GM12878 (cell line): ENCODE results near the gene STK32B. TPM values are rescaled to one million over a fixed set of nuclear protein-coding genes. Genes with fewer than 3 reads are reported as not detected.

Experiments
- ATAC-seq: fragments of 200-7000 bp; cut with Tn5 transposase; 3 replicates; pipeline ENCODE4 v1.9.1; 2020; ENCODE audit warnings: mild to moderate bottlenecking, moderate library complexity
- BruUV-seq: library from RNA; stranded (reverse); fragments of 400-500 nt; replicated peaks from 2 replicates; lab custom pipeline; 2021; lab: Mats Ljungman, UMichigan
- CTCF ChIA-PET: fragments of 300-600 bp; sonication (Branson Sonifier 250); formaldehyde crosslinking; extraction: SDS; loops from one replicate; lab custom pipeline; 2021; ENCODE audit warnings: inconsistent platforms; lab: Yijun Ruan, JAX
- POLR2A ChIA-PET: fragments of 350-600 bp; formaldehyde crosslinking; extraction: SDS; loops from one replicate; lab custom pipeline; 2021; ENCODE audit warnings: inconsistent platforms; lab: Charles Lee
- RAD21 ChIA-PET: fragments of 300-600 bp; sonication (Branson Sonifier 250); formaldehyde crosslinking; loops from one replicate; lab custom pipeline; 2023; ENCODE audit warnings: antibody characterized with exemption; ENCODE audit not compliant: unreplicated experiment; lab: Charles Lee
- SMC1A ChIA-PET: fragments of 300-600 bp; sonication (Branson Sonifier 250); formaldehyde crosslinking; loops from one replicate; lab custom pipeline; 2023; ENCODE audit not compliant: unreplicated experiment, uncharacterized antibody; lab: Charles Lee
- DNase-seq: peaks from one replicate; pipeline ENCODE4 v3.0.0-alpha.2; 2011; ENCODE audit warnings: low read depth, low spot score
- FAIRE-seq: peaks from 3 replicates; lab custom pipeline; 2011; peaks lifted over from hg19 to GRCh38; lab: Jason Lieb, UNC
- H2AFZ ChIP-seq: 2 replicates; pipeline ENCODE4 v1.6.0; 2011; ENCODE audit warnings: low read depth, low read length, control low read depth; ENCODE audit not compliant: control insufficient read depth
- H3K27ac ChIP-seq: 2 replicates; pipeline ENCODE4 v1.5.1; 2011; ENCODE audit warnings: control low read depth; ENCODE audit not compliant: control insufficient read depth, insufficient read depth
- H3K27me3 ChIP-seq, 2 experiments: replicated peaks in 1 of 2; 2 replicates each; pipeline versions ENCODE4 v1.6.0 to v1.6.1; 2011; ENCODE audit warnings: low read length in 1 of 2; ENCODE audit not compliant: control insufficient read depth in 2 of 2, insufficient read depth in 2 of 2
- H3K36me3 ChIP-seq, 2 experiments: 2 replicates each; pipeline ENCODE4 v1.5.1; 2011; ENCODE audit warnings: low read length in 1 of 2; ENCODE audit not compliant: control insufficient read depth in 2 of 2, insufficient read depth in 2 of 2
- H3K4me1 ChIP-seq: 2 replicates; pipeline ENCODE4 v1.6.1; 2011; ENCODE audit warnings: mild to moderate bottlenecking, low read length, moderate library complexity, mixed read lengths; ENCODE audit not compliant: control insufficient read depth, insufficient read depth
- H3K4me2 ChIP-seq: 2 replicates; pipeline ENCODE4 v1.6.0; 2011; ENCODE audit warnings: control low read depth; ENCODE audit not compliant: control insufficient read depth, insufficient read depth
- H3K4me3 ChIP-seq: fragments of 200-600 bp; sonication (generic); 2 replicates; pipeline ENCODE4 v1.5.1; 2016
- H3K79me2 ChIP-seq: 2 replicates; pipeline ENCODE4 v1.6.0; 2011; ENCODE audit warnings: low read length; ENCODE audit not compliant: control insufficient read depth, insufficient read depth
- H3K9ac ChIP-seq: 2 replicates; pipeline ENCODE4 v1.8.0; 2011; ENCODE audit warnings: low read length, control low read depth, mixed read lengths; ENCODE audit not compliant: control insufficient read depth, insufficient read depth
- H3K9me3 ChIP-seq: replicated peaks from 3 replicates; pipeline ENCODE4 v1.5.1; 2011; ENCODE audit warnings: mild to moderate bottlenecking, low read length; ENCODE audit not compliant: control insufficient read depth, insufficient read depth
- H4K20me1 ChIP-seq: 2 replicates; pipeline ENCODE4 v1.6.0; 2011; ENCODE audit not compliant: control insufficient read depth, insufficient read depth
- CHD2 ChIP-seq: IDR thresholded peaks from 2 replicates; pipeline ENCODE4 v1.6.1; 2011; ENCODE audit warnings: low read depth, low read length, improper control_type of control experiment, borderline replicate concordance
- NBN ChIP-seq: fragments of 450-650 bp; IDR thresholded peaks from 2 replicates; pipeline ENCODE4 v1.6.1; 2016
- WRNIP1 ChIP-seq: IDR thresholded peaks from 2 replicates; pipeline ENCODE4 v1.6.1; 2011; ENCODE audit warnings: low read depth, low read length, improper control_type of control experiment, borderline replicate concordance
- WGBS: methylation state at CpG from one replicate; pipeline ENCODE4 v1.1.6; 2016; ENCODE audit warnings: low lambda C conversion rate; ENCODE audit not compliant: insufficient replicate concordance, insufficient coverage; ENCODE audit errors: missing lambda C conversion rate; 5-methylcytosine and 5-hydroxymethylcytosine counted together
- in situ Hi-C: fragments of 300-500 bp; cut with MboI; formaldehyde crosslinking; loops from 9 replicates; pipeline ENCODE4 v1.14.3; 2018; ENCODE audit warnings: mixed read lengths
- intact Hi-C: fragments of 100-400 bp; cut with micrococcal nuclease; formaldehyde crosslinking; loops from one replicate; pipeline ENCODE4 v1.14.2; 2022; ENCODE audit not compliant: unreplicated experiment
- polyA plus RNA-seq, 11 experiments: library from polyadenylated mRNA; depleted of rRNA in 4 of 11; unstranded in 6 of 11; stranded (reverse) in 5 of 11; fragments of >200 nt; fragmentation: Nextera tagmentation in 4 of 11; fragmentation: Illumina TruSeq in 1 of 11; extraction: Ambion mirVana in 4 of 11; extraction: Trizol in 1 of 11; gene quantifications; 1 replicate in 1 of 11; 2 replicates in 10 of 11; pipeline versions ENCODE4 v1.2.1 to v1.2.3, GENCODE V29; 2011 to 2016; ENCODE audit warnings: inconsistent platforms in 2 of 11, missing spikeins in 2 of 11, low read depth in 1 of 11
- total RNA-seq, 4 experiments: library from RNA; depleted of rRNA in 3 of 4; stranded (reverse); fragments of >200 nt in 3 of 4; fragmentation: Illumina TruSeq in 1 of 4; extraction: Trizol in 1 of 4; gene quantifications; 2 replicates each; pipeline versions ENCODE4 v1.2.1 to v1.2.3, GENCODE V29; 2013 to 2021
- TF ChIP-seq, protein P1 (sequence below): fragments of 450-650 bp; formaldehyde crosslinking; IDR thresholded peaks from 2 replicates; pipeline ENCODE4 v1.4.0; 2022; ENCODE audit warnings: mild to moderate bottlenecking, moderate library complexity

Gene STK32B
- total and polyA plus RNA-seq, 10 of the 15 experiments (the other 5 are each of a cell fraction or from before 2014, with no cell fraction given) = 0.04 to 0.12 (median 0.08) TPM; not detected in 7

DNA sequence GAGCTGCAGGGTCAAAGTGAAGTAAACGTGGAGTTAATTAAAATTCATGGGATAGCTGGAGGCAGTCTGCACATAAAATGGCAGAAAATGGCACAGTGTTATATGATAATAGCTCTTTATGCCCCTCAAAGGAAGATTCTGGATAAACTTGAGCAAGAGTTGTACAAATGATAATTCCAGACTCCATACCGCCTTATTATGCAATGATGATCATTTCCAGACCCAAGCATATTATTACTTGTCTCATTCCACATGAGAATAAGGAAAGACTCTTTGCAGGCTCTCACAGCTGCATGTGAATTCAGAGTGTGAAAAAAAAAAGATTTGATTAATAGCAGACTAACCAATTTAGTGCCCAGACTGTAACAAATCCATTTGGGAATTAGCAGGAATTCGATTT is 105.4 kb downstream of the STK32B start:
- Histone ChIP-seq H3K27ac (no peak overlapping the region), H3K36me3 (no peaks in the 10 kb centered on the region), H3K27me3 (no peaks in the 10 kb centered on the region), H3K4me3 (no peak overlapping the region), H3K4me2 (no peak overlapping the region), H3K4me1 (no peaks in the 10 kb centered on the region), H4K20me1 (no peaks in the 10 kb centered on the region), H3K9me3 (no peaks in the 10 kb centered on the region; the same call in 2 of the 3 replicates), H3K79me2 (no peaks in the 10 kb centered on the region), H2AFZ (no peak overlapping the region), H3K9ac (no peak overlapping the region)
- ATAC-seq (no peak), FAIRE-seq (no peak), DNase-seq (no peak)
- ChIA-PET POLR2A (no interaction called here), RAD21 (no interaction called here), SMC1A (no interaction called here), CTCF (no interaction called here)
- intact Hi-C loops (no loop called here), in situ Hi-C loops (no loop called here)
- WGBS = 20% methylated on average over 3 of the region's 3 CpGs
- BruUV-seq = no TSS peak
- TF ChIP-seq, protein P1, sequence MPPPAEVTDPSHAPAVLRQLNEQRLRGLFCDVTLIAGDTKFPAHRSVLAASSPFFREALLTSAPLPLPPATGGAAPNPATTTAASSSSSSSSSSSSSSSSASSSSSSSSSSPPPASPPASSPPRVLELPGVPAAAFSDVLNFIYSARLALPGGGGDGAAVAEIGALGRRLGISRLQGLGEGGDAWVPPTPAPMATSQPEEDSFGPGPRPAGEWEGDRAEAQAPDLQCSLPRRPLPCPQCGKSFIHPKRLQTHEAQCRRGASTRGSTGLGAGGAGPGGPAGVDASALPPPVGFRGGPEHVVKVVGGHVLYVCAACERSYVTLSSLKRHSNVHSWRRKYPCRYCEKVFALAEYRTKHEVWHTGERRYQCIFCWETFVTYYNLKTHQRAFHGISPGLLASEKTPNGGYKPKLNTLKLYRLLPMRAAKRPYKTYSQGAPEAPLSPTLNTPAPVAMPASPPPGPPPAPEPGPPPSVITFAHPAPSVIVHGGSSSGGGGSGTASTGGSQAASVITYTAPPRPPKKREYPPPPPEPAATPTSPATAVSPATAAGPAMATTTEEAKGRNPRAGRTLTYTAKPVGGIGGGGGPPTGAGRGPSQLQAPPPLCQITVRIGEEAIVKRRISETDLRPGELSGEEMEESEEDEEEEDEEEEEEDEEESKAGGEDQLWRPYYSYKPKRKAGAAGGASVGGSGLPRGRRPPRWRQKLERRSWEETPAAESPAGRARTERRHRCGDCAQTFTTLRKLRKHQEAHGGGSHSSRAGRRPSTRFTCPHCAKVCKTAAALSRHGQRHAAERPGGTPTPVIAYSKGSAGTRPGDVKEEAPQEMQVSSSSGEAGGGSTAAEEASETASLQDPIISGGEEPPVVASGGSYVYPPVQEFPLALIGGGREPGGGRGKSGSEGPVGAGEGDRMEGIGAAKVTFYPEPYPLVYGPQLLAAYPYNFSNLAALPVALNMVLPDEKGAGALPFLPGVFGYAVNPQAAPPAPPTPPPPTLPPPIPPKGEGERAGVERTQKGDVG (CRISPR knock-in tag) = no peak
- TF ChIP-seq NBN (no peak), WRNIP1 (no peak), CHD2 (no peak)
